Activated effector memory CD4-positive, alpha-beta T cell treated with Interleukin-2 at 50 U/mL for 16 hours (primary cell): ENCODE data around the gene EIF4E3.

ENCODE experiments used
- DNase-seq: peaks from one replicate; pipeline ENCODE4 v3.0.0-alpha.2; 2020

EIF4E3 gene

DNA sequence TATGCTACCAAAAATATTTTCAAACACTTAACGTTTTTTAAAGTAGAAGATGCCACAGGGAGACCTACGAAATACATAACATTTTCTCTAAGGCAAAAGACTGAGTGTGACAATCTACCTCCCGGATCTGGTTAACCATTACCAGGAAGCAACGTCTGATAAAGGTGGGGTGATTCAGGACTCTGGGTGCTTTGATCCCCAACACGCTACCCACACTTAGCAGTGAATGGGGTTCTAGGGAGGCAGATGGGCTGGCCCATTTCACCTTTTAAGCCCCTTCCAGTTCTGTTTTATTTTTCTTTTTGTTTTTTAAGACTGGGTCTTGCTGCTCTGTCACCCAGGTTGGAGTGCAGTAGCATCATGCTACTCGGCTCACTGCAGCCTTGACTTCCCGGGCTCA is 39.5 kb downstream of the EIF4E3 start:
- no peak for DNase-seq

GRCh38 chr3:71684757-71685386 is 40.3 kb downstream of the EIF4E3 start:
- no peak for DNase-seq

- DNase-seq, result no peak
Measured at GRCh38 chr3:71684046-71684756, 41.0 kb downstream of the EIF4E3 start.

- no peak for DNase-seq
Measured at GRCh38 chr3:71681224-71681668, 44.0 kb downstream of the EIF4E3 start.

- no peak for DNase-seq
Measured at GRCh38 chr3:71680603-71681002, 44.6 kb downstream of the EIF4E3 start.

GRCh38 chr3:71676931-71677330 is 48.3 kb downstream of the EIF4E3 start:
- DNase-seq, result no peak

DNA sequence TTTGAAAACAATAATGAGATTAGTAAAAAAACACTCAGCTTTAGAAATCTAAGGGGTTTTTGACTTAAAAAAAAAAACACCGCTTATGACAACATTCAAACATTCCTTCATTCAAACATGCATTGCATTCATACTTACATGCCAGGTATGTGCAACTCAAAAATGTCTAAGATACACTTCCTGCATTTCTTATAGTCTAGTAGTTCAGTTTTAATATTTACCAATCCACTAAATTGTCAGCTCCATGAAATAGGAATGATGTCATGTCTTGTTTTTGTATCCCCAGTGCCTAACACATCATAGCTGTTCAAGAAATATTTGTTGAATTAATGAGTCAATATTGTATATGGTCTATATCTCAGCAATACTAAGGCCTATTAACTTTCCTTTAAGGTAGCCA is 51.7 kb downstream of the EIF4E3 start:
- no peak for DNase-seq

- DNase-seq, result no peak
Measured at GRCh38 chr3:71672807-71673206, 52.4 kb downstream of the EIF4E3 start.

DNA sequence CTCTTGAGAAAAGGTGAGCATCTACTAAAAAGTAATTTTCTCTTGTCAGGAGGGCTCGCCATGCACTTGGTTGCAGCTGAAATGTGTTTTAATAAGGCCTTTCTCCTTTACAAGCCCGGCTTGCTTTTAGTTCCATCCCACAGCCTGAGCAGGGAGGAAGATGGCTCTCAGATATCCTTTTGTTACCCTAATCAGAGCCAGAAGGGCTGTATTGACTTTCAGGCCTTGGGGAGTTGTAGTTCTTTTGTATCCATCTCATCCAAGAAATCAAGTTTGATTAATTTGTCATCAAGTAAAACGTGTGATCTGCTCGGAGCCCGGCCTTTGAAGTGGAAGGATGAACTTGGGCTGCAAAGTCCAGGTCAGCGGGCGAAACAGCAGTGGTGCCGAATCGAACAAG is 52.9 kb downstream of the EIF4E3 start:
- DNase-seq, result no peak

GRCh38 chr3:71671216-71671845 is 53.9 kb downstream of the EIF4E3 start:
- DNase-seq, result no peak

- DNase-seq, result no peak
Measured at GRCh38 chr3:71662568-71662967, 62.6 kb downstream of the EIF4E3 start.

DNA sequence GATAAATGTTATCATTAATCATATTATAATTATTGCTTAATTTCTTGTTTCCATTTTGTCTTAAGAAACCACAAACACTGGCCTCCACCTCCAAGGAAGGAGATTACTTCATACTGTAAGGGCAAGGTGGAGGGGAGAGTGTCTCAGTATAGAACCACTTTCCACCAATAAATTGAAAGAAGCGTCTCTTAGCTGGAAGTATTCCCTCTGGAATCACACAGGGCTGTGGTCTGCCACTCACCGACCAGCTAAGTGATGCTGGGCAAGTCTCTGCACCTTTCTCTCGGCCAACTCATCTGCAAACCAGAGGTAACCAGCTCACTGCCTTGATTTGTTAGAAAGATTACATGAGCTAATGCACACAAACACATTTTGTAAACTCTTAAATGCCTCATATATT is 63.1 kb downstream of the EIF4E3 start:
- DNase-seq, result no peak

- no peak for DNase-seq
Measured at GRCh38 chr3:71659864-71660591, 65.2 kb downstream of the EIF4E3 start.

DNA sequence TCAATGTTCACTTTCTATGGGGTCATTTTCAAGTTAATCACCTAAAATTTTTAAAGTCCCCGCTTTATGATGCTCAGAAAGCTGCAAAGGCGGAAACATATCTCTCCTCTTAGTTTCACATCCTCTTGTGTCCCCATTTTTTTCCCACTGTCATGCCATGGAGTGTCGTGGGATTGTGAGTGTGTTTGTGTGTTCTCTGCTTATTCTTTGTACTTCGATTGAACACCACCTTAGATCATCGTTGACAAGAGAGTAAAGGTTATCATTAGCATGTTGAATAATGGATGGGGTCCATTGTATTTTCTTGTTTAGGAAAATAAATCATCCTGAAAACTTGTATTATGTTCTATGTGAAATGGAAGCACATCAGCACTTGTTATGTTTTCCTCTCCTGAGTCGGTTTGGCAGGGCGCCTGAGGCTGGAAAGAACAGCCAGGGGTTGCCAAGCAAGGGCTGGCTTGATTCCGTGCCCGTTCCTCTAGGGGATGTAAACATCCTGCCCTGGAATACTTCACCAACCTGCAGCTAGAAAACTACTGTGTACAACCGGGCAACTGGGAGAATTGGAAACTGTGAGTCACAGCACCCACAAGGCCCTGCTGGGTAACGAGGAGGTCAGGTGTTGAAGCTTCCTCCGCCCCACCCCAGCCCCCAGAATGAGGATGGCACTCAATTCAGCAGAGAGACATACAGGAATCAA is 67.2 kb downstream of the EIF4E3 start:
- DNase-seq, result no peak

- DNase-seq, result no peak
Measured at GRCh38 chr3:71655061-71655460, 70.1 kb downstream of the EIF4E3 start.

- no peak for DNase-seq
Measured at GRCh38 chr3:71653414-71653807, 71.8 kb downstream of the EIF4E3 start.

DNA sequence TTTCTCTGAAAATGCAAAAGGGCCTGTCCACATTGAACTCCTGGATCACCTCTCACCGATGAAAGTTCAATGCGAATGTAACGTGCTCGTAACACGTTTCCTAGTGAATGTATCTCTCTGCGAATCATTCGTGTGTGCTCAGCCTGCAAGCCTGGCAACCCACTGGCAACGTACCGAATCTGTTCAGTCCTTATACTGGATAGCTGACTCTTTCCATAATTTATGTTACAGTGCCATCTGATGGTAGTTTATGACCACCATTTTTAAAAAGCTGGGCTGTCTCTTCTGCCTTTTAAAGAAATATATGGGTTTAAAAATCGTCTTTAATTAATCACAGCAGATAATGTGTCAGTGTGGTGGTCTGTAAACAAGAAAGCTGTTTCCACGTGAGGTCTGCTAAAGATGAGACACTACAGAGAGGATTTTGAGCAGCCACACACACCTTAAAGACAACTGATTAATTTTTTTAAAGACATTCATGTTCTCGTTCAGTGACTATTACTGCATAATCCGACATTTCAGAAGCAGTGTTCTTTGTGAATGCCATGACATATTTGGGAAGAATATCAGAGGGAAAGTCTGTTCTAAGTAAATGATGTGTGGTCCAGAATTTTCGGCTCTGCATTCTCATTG is 72.3 kb downstream of the EIF4E3 start:
- DNase-seq, result no peak

DNA sequence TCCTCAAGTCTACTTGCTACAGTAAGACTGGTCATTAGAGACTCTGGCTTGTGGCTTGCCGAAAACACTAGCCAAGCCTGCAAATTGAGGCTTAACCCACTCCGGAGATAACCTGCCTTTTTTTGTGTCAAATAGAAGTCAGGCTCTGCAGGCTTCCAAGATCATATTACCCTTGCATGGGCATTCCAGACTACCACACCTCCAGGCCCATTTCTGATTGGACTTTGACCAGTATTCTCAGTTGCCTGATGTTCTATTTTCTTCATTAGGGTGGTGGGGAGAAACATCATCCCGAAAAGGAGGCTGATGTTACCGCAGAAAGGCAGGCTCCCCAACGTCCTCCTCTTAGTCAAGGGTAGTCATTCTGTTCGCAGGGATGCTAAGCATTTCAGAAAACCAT is 73.6 kb downstream of the EIF4E3 start:
- no peak for DNase-seq

GRCh38 chr3:71650372-71650771 is 74.8 kb downstream of the EIF4E3 start:
- no peak for DNase-seq

GRCh38 chr3:71649757-71650156 is 75.4 kb downstream of the EIF4E3 start:
- no peak for DNase-seq

DNA sequence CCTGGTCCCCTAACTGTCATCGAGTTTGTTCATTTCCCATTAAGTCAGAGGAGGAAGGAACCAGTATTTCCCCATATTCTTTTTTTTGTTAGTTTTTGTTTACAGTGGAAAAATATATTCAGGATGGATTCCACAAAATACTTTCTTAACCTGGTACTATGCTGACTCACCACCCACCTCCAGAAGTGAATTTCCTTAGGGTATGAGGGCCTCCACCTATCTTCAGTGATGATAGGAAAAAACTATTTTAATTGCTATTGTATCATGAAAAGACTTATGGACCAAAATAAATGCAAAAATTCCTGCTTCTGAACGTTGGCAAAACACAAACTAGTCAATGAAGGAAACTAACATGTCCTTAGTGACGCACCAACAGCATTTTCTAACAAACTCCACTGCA is 77.5 kb downstream of the EIF4E3 start:
- DNase-seq, result no peak

DNA sequence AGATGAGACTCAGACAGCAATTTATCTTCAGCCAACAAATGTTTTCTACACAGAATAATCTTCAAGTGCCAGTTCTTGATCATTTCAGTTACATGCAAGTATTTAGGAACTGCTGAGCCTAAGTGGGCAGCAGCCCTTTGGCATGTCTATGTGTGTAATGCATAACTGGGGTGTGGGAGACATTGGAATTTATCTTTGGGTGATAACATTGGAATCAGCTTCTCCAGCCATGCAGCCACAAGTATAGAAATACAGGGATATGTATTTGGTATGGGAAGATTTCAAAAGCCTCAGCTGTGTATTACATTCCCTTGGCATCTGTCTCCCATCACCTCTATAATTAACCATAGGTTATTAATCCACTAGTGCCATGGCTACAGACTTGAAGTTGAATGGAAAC is 78.2 kb downstream of the EIF4E3 start:
- no peak for DNase-seq

DNA sequence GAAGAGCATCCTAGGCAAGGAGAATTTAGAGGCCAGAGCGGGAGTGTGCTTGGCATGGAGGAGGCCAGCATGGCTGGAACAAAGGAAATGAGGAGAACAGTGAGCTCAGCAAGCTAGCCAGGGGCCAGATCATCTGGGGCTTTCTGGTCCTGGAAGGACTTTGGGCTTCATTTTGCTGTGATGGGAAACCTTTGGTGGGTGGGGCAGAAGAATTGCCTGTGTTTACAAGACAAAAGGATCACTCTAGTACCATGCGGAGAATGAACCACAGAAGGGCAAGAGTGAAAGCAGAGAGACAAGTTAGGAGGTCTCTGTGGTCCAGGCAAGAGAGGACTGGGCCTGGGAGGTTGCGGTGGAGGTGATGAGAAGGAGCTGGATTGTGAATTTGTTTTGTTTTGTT is 80.1 kb downstream of the EIF4E3 start:
- DNase-seq, result no peak
